ENCODE results near the gene CEMP1. TPM values are rescaled to one million over a fixed set of nuclear protein-coding genes. Genes with fewer than 3 reads are reported as not detected.

The CEMP1 gene
- total RNA-seq, 1 experiment from 2014 or later = 0.94 TPM

DNA sequence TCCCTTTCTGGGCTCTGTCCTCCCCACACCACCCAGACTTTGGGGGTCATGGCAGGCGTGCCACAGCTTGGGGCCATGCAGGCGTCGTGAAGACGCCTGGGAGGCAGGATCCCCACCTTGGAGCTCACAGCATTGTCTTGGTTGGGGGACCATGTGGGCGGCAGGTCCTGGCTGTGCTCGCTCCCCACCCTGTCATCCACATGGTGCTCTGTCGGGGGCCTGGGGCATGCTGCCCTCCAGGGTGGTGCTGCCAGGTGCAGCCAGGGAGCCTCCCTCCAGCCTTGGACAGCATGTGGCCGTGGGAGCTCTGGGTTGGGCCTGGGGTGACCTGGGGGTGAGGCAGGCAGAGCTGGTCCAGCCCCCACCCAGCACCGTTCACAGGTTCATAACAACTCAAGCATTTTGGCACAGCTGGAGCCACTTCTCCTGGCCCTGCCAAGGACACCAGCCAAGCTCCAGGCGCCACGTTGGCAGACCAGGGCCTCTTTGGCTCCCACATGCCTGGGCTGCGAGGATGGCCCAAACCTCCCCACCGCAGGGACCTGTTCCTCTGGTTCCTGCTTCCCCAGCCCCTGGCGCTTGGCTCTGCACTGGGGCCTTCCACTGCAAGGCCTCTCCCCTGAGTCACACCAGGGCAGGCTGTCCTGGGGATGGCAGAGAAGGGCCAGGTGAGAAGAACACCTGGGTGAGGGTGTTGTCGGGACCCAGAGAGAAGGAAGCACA lies 32.5 kb downstream of the CEMP1 start:
- Histone ChIP-seq H3K4me1 (replicated peaks; ENCODE audit: insufficient read depth) (0 out of 2 replicates have a peak, but pooled peaks cover 5% of the 10 kb centered on the region), H3K79me2 (ENCODE audit: low read depth) (no peaks in the 10 kb centered on the region), H3K9me2 (ENCODE audit: insufficient read depth) (no peaks in the 10 kb centered on the region), H3K4me2 (no peak overlapping the region), H3K36me3 (ENCODE audit: low read depth) (no peaks in the 10 kb centered on the region), H3K4me3 (no peak overlapping the region), H3K9me3 (ENCODE audit: insufficient read depth, low read depth) (no peaks in the 10 kb centered on the region), H3F3A (ENCODE audit: insufficient read depth, low read depth) (peaks cover 14% of the 10 kb centered on the region), H3K27ac (no peak overlapping the region), H2AFZ (no peak overlapping the region), H4K20me1 (ENCODE audit: insufficient read depth) (peaks cover 9% of the 10 kb centered on the region; the same call in 1 of the 2 replicates), H3K27me3 (ENCODE audit: insufficient read depth, low read depth) (no peaks in the 10 kb centered on the region)
- no TSS peak for BruUV-seq (replicated peaks)
- TF ChIP-seq EZH2 (IDR thresholded peaks at IDR 0.05; ENCODE audit: low read depth) = no peak
- TF ChIP-seq, protein P1, sequence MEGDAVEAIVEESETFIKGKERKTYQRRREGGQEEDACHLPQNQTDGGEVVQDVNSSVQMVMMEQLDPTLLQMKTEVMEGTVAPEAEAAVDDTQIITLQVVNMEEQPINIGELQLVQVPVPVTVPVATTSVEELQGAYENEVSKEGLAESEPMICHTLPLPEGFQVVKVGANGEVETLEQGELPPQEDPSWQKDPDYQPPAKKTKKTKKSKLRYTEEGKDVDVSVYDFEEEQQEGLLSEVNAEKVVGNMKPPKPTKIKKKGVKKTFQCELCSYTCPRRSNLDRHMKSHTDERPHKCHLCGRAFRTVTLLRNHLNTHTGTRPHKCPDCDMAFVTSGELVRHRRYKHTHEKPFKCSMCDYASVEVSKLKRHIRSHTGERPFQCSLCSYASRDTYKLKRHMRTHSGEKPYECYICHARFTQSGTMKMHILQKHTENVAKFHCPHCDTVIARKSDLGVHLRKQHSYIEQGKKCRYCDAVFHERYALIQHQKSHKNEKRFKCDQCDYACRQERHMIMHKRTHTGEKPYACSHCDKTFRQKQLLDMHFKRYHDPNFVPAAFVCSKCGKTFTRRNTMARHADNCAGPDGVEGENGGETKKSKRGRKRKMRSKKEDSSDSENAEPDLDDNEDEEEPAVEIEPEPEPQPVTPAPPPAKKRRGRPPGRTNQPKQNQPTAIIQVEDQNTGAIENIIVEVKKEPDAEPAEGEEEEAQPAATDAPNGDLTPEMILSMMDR (conservative IDR thresholded peaks at IDR 0.05) = no peak
- intact Hi-C loops (cut with micrococcal nuclease; ENCODE audit: unreplicated experiment) = no loop called here
- DNase-seq = peak; percentile 60 to 80
- POLR2A ChIA-PET (ENCODE audit: unreplicated experiment) = interaction anchor here (0.5 to 0.6 kb wide), 2 partner anchors 20 to 35 kb away, joined by 4 to 8 read pairs; no protein-coding TSS in a partner anchor
- CTCF ChIA-PET = no interaction called here

- CTCF ChIA-PET = no interaction called here
Measured at GRCh38 chr16:2497695-2498484, 33.3 kb downstream of the CEMP1 start.

DNA sequence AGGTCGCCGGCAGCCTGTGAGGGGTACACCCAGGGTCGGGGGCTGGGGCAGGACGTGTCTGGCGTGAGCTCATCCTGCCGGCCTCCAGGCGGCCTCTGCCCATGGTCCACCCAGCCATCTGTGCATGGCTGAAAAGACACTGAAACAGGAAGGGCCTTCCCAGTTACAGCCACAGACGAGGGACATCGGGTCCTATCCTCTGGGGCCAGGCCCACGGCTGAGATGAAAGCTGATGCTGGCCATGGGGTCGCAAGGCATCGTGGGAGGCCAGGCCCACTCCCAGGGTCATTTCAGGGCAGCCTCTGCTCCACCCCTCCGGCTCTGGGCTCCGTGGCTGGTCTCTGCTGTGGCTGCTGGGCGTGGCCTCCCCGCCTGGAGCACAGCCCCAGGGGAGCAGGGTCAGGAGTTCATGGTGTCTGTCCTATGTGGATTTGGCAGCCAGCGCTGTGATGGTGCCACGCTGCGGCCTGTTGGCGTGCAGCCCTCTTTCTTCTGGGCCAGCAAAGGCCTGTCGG lies 34.0 kb downstream of the CEMP1 start:
- H2AFZ ChIP-seq = no peak overlapping the region
- H3K27me3 ChIP-seq (ENCODE audit: insufficient read depth, low read depth) = no peaks in the 10 kb centered on the region
- no peaks in the 10 kb centered on the region for H3K9me2 ChIP-seq (ENCODE audit: insufficient read depth)
- TF ChIP-seq, protein P1 (conservative IDR thresholded peaks at IDR 0.05) = no peak
- no peak for TF ChIP-seq EZH2 (IDR thresholded peaks at IDR 0.05; ENCODE audit: low read depth)
- no peaks in the 10 kb centered on the region for H3F3A ChIP-seq (ENCODE audit: insufficient read depth, low read depth)
- no peak overlapping the region for H3K4me2 ChIP-seq
- DNase-seq = peak in 1 of 2 experiments; percentile 37
- H3K9me3 ChIP-seq (ENCODE audit: insufficient read depth, low read depth) = no peaks in the 10 kb centered on the region
- no TSS peak for BruUV-seq (replicated peaks)
- intact Hi-C loops (cut with micrococcal nuclease; ENCODE audit: unreplicated experiment) = no loop called here
- ChIA-PET CTCF (no interaction called here), POLR2A (ENCODE audit: unreplicated experiment) (no interaction called here)
- no peaks in the 10 kb centered on the region for H3K4me1 ChIP-seq (replicated peaks; ENCODE audit: insufficient read depth)
- H3K79me2 ChIP-seq (ENCODE audit: low read depth) = no peaks in the 10 kb centered on the region
- no peak overlapping the region for H3K4me3 ChIP-seq
- peaks cover 9% of the 10 kb centered on the region; the same call in 1 of the 2 replicates for H4K20me1 ChIP-seq (ENCODE audit: insufficient read depth)
- H3K36me3 ChIP-seq (ENCODE audit: low read depth) = no peaks in the 10 kb centered on the region
- no peak overlapping the region for H3K27ac ChIP-seq

More at GRCh38 chr16:2497695-2498484, 33.3 kb downstream of the CEMP1 start:
- no peak overlapping the region for H2AFZ ChIP-seq
- H3K27ac ChIP-seq = no peak overlapping the region
- POLR2A ChIA-PET (ENCODE audit: unreplicated experiment) = interaction anchor here (0.5 kb wide), 1 partner anchor 36 kb away, joined by 8 read pairs; no protein-coding TSS in a partner anchor
- peaks cover 6% of the 10 kb centered on the region for H3F3A ChIP-seq (ENCODE audit: insufficient read depth, low read depth)
- no peaks in the 10 kb centered on the region for H3K9me2 ChIP-seq (ENCODE audit: insufficient read depth)
- H3K9me3 ChIP-seq (ENCODE audit: insufficient read depth, low read depth) = no peaks in the 10 kb centered on the region
- no peaks in the 10 kb centered on the region for H3K27me3 ChIP-seq (ENCODE audit: insufficient read depth, low read depth)
- H3K79me2 ChIP-seq (ENCODE audit: low read depth) = no peaks in the 10 kb centered on the region
- H3K4me2 ChIP-seq = no peak overlapping the region
- H3K4me3 ChIP-seq = no peak overlapping the region
- TF ChIP-seq, protein P1 (conservative IDR thresholded peaks at IDR 0.05) = no peak
- TF ChIP-seq EZH2 (IDR thresholded peaks at IDR 0.05; ENCODE audit: low read depth) = no peak
- H3K4me1 ChIP-seq (replicated peaks; ENCODE audit: insufficient read depth) = 0 out of 2 replicates have a peak, but pooled peaks cover 1% of the 10 kb centered on the region
- H4K20me1 ChIP-seq (ENCODE audit: insufficient read depth) = peaks cover 9% of the 10 kb centered on the region; the same call in 1 of the 2 replicates
- H3K36me3 ChIP-seq (ENCODE audit: low read depth) = no peaks in the 10 kb centered on the region
- BruUV-seq (replicated peaks) = no TSS peak
- DNase-seq = no peak
- intact Hi-C loops (cut with micrococcal nuclease; ENCODE audit: unreplicated experiment) = no loop called here
